Body of pancreas (tissue), 4 donors: ENCODE data around the gene OMA1.
"Not testable (repeated sequence)": the region's sequence is repeated elsewhere in the genome, so short reads cannot be mapped to it uniquely, and the experiment has no call there.

Experiments
- POLR2A ChIP-seq, 3 donors: fragments of 450-650 bp; IDR thresholded peaks; one replicate each; pipeline ENCODE4 v1.6.1; 2016; ENCODE audit warnings: antibody characterized with exemption in 3 of 3, mild to moderate bottlenecking in 2 of 3
- TF ChIP-seq, protein P1 (sequence below), 7 experiments: fragments of 450-650 bp in 4 of 7; fragments of 200-600 bp in 3 of 7; sonication (generic) in 3 of 7; IDR thresholded peaks; one replicate each; pipeline ENCODE4 v1.5.1; 2016 to 2019; ENCODE audit warnings: antibody characterized with exemption in 7 of 7

DNA sequence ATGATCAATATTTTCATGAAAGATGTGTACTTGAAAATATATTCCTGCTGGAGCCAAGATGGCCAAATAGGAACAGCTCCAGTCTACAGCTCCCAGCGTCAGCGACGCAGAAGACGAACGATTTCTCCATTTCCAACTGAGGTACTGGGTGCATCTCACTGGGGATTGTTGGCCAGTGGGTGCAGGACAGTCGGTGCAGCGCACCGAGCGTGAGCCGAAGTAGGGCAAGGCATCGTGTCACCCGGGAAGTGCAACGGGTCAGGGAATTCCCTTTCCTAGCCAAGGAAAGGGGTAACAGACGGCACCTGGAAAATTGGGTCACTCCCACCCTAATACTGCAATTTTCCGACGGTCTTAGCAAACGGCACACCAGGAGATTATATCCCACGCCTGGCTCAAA, 57.6 kb downstream of the OMA1 start:
- TF ChIP-seq, protein P1, sequence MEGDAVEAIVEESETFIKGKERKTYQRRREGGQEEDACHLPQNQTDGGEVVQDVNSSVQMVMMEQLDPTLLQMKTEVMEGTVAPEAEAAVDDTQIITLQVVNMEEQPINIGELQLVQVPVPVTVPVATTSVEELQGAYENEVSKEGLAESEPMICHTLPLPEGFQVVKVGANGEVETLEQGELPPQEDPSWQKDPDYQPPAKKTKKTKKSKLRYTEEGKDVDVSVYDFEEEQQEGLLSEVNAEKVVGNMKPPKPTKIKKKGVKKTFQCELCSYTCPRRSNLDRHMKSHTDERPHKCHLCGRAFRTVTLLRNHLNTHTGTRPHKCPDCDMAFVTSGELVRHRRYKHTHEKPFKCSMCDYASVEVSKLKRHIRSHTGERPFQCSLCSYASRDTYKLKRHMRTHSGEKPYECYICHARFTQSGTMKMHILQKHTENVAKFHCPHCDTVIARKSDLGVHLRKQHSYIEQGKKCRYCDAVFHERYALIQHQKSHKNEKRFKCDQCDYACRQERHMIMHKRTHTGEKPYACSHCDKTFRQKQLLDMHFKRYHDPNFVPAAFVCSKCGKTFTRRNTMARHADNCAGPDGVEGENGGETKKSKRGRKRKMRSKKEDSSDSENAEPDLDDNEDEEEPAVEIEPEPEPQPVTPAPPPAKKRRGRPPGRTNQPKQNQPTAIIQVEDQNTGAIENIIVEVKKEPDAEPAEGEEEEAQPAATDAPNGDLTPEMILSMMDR (IDR thresholded peaks at IDR 0.05) = not testable (repeated sequence)
- not testable (repeated sequence) for TF ChIP-seq POLR2A (IDR thresholded peaks at IDR 0.05)
